Left kidney (tissue), 2 donors: Measurements from ENCODE around the gene DDRGK1. TPM values are rescaled to one million over a fixed set of nuclear protein-coding genes. Genes with fewer than 3 reads are reported as not detected.
A peak's percentile ranks its signal among the peaks of the same experiment; 100 is the strongest.

Source experiments
- DNase-seq: peaks from one replicate; pipeline ENCODE4 v3.0.0-alpha.2; 2013
- polyA plus RNA-seq: library from polyadenylated mRNA; unstranded; fragments of 120-200 nt; gene quantifications from one replicate; pipeline ENCODE4 v1.2.1, GENCODE V29; 2013; ENCODE audit not compliant: insufficient read length

The DDRGK1 gene
- polyA plus RNA-seq, 1 donor = 49.1 TPM

DNA sequence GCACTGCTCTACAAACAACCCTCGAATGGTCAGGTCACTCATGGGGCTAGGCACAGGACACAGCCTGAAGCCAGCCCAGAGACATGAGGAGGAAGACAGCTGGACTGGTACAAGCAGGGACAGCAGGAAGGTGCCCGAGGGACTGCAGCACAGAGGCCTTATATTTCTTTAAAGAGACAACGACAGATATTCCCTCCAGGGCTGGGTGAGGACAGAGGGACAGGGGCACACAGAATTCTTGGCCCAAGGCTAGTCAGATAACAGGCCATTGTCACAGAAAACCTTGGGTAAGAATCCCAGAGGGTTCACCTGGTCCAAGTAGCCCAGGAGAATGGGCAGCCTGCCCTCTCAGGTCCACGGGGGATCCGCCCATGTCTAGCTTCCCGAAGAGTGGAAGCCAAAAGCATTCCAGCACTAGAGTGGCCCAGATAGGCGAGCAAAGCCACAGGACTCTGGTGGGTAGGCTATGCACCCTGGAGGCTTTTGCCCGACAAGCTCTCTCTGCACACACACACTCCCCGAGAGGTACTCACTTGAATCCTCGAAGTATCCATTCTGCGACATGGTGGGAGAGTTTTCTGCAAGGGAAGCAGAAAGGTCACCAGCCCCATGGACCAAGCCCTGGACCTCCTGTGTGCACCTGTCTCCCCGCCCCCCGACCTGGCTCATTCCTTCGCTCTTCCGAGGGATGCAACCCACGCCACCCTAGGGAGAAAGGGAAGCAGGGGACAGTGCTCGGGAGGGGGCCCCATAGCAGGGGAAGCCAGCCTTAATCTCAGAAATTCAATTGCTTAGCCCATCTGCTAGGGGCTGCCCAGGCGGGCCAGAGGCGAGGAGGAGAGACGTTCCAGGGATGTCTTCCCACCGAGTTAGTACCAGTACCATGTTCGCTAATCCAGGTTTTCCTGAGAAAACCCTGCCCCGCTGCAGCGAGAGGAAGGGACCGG is 32.8 kb upstream of the DDRGK1 start:
- DNase-seq = no peak

- no peak for DNase-seq
These were observed 31.3 kb upstream of the DDRGK1 start for GRCh38 chr20:3235666-3236324.

DNA sequence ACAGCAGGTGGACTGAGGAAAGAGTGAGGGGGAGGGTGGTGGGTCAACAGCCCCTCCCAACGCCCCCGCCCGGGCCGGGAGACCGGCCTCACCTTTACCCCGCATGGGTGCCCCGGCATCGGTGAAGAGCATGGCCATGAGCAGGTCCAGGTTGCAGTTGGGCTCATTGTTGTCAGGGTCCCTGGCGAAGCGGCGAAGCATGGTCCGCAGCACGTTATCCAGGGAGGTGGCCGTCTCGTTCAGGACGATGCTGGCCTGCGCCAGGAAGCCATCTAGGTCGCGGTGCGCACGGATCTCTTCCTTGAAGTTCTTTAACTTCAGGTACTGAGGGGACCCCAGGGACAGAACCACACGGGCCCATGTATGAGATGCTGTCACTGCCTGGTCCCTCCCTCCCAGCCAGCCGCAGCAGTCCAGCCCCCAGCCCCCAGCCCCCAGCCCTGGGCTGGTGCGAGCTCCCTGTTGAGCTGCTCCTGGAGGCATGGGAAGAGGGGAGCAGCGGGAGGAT is 29.6 kb upstream of the DDRGK1 start:
- DNase-seq = no peak

DNA sequence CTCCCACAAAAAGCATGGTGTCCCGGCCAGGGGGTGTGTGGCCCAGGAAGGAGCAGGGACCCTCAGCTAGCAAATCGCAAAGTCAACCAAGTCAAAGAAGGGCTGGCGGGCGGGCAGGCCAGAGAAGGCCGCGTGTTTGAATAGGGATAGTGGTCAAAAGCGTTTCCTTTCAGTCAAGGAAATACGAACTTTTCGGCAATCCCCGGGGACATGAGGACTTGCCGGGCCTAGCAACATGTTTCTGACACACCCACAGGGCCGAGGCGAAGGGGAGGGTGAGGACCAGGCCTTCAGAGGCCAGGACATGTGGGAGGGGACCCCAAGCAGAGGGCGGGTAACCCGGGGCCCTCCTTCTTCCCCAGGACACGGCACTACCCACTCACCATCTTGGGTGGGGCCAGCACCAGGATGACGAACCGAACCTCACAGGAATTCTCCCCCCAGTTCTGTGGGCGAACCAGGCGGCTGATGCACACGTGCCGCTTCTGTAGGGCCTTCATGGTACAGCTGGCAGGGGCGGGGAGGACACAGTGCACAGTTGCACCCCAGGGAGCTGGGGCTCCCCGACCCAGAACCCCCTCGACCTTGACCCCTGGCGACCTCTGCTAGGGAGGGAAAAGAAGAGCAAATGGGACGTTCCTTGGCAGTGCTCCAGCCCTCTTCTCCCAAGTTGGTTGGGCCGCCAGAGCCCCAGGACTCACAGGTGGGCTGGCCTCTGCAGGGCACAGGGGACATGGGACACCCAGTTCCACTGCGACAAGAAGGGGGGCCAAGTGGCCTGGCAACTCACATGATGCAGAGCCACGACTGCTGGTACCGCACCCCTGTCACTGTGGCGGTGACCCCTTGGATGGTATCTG is 28.9 kb upstream of the DDRGK1 start:
- no peak for DNase-seq

- no peak for DNase-seq
These were observed 27.6 kb upstream of the DDRGK1 start for GRCh38 chr20:3231889-3232588.

- no peak for DNase-seq
These were observed 26.6 kb upstream of the DDRGK1 start for GRCh38 chr20:3231116-3231515.

GRCh38 chr20:3229798-3230197 is 25.3 kb upstream of the DDRGK1 start:
- DNase-seq = no peak

- no peak for DNase-seq
These were observed 24.7 kb upstream of the DDRGK1 start for GRCh38 chr20:3229158-3229557.

GRCh38 chr20:3228750-3229032 is 24.2 kb upstream of the DDRGK1 start:
- DNase-seq = no peak

- DNase-seq = no peak
These were observed 23.7 kb upstream of the DDRGK1 start for GRCh38 chr20:3227936-3228749.

- DNase-seq = no peak
These were observed 23.0 kb upstream of the DDRGK1 start for GRCh38 chr20:3227506-3227905.

DNA sequence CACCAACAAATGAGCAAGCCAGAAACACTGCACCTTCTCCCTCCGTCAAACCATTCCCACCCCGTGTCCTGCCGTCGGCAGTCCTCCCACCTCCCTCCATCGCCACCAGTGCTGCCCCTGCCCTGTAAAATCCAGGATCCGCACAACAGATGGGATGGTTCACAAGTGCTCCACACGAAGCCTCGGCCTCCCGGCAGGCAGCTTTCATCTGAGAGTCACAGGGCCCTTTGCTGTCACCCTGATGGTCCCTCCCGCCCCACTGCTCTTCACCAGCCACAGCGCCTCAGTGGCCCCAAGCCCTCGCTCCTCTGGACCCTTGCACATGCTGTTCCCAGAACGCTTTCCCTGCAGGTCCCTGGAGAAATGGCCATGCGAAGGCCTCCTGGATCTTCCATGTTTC is 22.4 kb upstream of the DDRGK1 start:
- DNase-seq = no peak

DNA sequence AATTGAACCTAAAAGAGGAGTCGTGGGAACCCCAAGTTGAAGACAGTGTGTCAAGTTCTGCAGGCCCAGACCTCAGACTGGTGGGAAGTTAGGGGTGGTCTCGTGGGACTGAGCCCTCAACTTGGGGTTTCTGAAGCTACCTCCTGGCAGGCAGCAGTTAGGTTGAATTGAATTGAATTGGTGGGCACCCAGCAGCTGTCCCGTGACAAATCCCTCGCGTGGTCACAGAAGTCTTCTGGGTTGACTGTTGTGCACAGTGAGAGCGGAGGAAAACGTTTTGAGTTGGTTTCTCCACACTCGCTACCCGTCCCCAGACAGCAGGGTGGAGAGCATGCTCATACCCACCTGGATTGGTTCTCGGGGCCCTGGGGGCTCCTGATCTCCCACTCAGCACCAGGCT is 21.6 kb upstream of the DDRGK1 start:
- no peak for DNase-seq

DNA sequence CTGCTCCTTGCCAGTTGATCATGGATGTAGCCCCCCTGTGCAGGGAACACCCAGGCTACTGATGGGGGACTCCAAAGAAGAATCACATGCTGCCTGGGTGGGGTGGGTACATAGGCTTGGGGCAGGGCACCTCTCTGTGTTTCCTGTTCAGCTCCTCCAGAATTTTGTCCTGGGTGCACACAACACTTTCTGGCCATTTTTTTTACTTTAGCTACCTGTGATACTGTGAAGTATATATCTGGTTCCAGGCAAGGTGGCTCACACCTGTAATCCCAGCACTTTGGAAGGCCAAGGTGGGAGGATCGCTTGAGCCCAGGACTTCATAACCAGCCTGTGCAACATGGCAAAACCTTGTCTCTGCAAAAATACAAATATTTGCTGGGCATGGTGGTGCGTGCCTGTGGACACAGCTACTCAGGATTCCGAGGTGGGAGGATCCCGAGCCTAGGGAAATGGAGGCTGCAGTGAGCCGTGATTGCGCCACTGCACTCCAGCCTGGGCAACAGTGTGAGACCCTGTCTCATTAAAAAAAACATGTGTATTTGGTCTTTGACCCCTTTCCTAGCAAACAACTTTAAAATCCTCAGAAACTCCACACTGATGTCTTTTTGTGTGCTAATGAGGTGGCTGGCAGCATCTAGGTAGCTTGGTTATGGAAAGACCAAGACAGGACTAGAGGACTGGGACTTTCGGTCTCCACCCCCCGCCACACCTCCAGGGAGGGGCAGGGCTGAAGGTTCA is 20.4 kb upstream of the DDRGK1 start:
- DNase-seq = no peak

DNA sequence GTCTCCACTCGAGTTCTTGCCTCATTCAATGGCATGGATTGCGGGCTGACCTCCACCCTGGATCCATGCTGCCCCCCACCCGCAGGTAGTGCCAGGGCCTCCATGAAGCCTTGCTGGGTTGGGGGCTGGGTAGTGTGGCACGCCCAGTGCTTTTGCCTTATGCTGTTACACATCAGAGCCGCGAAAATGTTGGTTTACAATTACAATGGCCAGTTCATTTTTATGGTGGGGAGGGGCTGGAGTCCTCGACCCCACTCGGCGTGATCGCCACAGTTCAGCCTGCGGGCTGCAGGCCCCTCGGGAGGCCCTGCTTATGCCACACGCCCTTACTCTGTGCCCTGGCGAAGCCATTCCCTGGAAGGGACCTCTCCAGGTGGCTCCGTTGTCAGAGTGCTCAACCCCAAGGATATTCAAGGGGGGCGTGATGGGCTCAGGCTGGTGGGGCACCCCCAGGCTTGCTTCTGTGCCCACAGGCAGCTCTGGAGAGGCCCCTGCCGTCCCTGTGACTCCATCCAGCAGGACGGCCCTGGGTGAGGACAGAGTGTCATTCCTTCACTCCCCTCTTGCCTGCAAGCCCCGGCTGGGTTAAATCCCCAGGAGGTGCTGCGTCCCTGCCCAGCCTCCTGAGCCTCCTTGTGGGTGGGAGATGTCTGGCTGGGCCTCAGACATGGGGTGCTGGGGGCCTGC is 19.7 kb upstream of the DDRGK1 start:
- DNase-seq = no peak

DNA sequence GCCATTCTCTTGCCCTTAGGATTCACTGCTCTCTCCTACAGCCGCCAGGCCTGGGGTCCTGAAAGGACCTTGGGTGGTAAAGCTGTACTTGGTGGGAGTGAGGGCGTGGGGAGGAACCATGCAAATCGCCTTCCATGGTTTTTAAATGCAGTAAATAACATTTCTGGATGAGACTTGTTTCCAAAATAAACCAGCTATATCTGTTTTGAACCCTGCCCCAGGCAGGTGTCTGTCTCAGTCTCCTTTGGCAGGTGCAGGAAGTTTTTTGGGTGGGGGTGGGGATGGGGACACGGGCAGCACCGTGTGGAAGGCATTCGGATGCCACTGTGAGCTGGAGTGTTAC is 19.1 kb upstream of the DDRGK1 start:
- no peak for DNase-seq

- peak; percentile 72 for DNase-seq
These were observed 18.4 kb upstream of the DDRGK1 start for GRCh38 chr20:3222635-3223600.

DNA sequence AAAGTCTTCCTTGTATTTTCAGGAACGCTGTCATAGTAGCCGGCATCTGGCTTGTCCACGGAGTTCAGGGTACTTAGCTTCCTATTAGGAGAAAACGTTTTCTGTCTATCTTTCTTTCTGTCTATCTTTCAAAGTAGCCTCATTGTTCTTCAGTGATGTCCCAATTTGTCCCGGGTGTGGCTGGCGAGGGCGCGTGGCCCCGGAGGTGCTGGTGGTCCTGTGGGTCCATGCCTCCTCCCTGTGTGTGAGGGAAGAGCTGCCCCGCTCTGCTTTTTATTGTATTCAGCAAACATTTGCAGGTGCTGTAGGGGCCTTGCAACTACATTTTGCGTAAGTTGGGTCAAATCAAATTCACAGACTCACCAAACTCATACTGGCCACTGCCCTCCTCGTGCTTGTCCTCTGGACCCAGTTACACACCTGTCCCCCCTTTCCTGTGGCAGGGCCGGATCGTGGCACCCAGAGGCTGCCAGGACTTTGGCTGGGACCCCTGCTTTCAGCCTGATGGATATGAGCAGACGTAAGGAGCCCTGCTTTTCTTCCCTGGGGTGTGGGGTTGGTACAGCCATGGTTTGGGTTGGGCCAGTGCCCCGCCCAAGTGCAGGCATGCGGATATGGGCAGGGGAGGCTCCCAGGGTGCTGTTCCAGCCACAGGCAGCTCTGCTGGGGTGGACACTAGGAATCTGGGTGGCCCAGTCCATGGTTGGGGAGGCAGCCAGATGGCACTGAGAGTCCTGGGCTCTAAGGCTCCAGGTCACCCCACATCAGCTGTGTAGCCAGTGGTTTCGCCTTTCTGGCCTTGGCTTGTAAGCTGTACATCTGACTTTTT is 17.1 kb upstream of the DDRGK1 start:
- DNase-seq = no peak
